DMS114 treated with DMSO at 0.1 percent for 48 hours (cell line): Measurements from ENCODE around the gene CD33.

Source experiments
- DNase-seq: peaks from one replicate; lab custom pipeline; 2025; ENCODE audit not compliant: unreplicated experiment; lab: John Stamatoyannopoulos, UW

CD33 gene

DNA sequence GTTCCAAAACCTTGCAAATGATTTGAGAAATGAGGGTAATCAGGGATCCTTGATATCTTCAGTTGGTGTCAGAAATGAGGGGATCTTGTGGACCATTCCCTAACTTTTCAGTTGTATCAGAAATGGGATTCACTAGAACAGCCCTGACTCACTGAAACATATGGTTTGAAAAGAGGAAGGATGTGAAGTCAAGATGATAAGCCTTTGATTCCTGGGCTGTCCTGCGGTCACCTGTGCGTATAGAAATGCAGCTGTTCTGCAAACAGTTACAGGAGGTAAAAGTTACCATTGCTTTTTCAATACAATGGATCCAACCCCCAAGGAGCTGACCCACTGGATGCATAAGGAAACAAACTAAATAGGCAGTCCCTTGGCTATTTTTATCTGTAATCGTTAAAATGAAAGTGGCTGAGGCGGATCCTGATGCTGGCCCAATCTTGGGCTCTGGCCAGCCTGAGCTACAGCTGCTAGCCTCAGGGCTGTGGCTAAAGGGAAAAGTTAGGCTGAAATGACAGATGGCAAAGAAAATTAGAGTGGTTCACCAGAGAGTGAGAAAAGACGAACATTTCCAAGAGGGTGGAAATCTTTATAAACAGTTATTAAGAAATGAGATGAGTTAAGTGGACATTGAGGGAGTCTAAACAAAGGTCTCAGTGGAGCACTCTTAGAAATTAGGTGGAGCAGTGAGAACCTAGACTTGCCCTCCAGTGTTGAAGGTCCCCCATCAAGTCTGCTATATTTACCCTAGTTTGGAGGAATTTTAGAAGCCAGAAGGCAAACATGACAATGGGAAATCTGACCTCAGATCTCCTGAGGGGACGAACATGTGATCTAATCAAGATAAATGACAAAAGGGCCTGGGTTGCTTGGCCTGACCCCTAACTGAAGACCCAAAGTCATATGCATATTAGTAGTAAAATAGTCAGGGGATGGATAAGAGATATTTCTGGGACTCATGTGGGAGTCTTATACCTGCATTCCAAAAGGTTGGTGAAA is 33.6 kb downstream of the CD33 start:
- DNase-seq: no peak

DNA sequence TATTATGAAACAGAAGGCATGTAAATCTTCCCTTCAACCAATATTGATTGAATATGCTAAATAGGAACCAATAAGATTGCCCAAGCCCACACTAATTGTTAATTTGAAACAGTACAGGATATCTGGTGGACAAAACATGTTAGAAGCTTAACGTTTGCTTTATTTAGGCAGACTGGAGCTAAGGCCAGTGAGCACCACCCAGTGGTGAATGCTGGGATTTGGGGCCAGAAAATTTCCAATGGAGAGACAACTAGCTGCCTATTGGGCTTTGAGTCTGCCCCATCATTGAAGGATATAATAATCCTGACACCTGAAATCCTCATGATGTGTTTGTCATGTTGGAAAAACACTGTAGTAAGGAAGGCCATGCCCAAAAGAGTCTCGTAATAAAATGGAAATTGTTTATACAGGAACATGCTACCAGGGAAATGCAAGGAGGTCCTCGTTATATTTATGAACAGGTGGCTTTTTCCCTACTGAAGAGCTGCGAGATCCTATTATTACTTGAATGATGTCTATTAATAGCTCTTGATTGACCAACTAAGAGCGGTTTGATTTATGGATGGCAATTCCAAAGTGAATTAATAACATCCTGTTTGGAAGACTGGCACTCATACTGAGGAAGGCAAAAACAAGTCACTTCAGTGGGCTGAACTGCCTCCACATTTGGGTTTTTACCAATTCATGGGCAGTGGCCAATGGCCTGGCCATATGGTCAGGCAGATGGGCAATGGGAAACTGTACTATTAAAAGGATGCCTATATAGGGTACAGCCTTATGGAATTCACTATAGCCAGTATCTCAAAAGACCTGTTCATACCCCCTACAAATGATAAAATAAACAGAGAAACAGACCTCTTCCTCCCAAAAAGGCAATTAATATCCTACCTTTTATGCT is 34.7 kb downstream of the CD33 start:
- DNase-seq: peak; percentile 30

DNA sequence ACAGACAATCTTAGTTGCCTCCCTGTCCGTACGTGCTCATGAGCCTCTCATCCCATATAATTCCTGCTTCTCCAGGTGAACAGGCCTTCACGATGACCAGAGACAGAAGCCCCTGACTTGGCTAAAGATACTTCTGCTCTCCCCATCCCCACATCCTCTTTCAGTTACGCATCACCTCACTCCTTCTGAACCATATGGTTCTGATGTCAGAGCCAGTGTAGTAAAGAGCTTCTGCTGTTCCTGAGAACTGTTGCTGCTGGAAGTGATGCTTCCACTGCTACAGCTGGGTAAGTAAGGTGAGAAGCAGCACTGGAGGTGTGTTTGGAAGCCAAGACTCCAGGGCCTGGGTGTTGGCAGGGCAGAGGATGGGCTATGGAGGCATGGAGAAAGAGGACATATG is 38.9 kb downstream of the CD33 start:
- DNase-seq: no peak

DNA sequence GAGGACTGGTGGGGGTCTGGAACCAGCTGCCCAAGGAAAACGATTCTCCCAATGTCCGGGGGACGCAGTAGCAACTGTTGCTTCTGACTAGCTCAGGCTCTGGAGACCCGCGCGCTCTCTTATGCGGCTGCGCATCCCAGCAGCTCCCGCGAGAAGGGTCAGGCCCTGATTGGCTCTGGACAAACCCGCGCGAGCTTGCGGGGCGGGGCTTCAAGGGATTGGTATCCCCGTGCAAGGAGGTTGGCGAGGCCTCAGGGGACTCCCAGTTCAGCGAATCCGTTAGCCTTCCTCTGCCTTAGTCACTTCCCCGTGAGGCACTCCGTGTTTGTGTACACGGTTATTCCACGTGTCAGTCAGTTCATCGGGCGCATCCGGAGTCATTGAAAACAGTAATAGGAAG is 46.2 kb downstream of the CD33 start:
- no peak for DNase-seq

DNA sequence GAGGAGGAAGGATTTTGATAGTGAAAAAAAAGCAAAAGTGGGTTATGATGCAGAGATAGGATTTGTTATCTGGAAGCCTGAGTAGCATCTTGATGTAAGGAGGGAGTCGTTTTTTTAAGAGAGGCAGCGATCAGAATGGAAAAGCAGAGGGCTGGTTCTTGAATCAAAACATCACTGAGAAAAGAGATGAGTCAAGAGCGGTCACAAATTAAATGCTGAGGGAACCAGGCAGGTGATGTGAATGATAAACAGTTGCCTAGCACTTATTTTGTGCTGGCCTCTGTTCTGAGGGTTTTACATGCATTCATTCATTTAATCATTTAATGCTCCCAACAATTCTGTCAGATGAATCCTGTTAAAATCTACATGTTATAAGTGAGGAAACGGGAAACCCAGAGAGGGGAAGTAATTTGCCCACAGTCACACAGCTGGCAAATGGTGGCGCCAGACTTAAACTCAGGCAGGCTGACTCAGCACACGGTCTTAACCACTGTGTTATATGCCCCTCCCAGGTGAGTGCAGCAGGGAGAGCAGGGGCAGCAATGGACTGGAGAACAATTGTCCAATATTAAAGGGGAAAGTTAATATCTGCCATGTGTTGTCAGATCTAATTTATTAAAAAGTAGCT is 47.4 kb downstream of the CD33 start:
- DNase-seq: no peak

DNA sequence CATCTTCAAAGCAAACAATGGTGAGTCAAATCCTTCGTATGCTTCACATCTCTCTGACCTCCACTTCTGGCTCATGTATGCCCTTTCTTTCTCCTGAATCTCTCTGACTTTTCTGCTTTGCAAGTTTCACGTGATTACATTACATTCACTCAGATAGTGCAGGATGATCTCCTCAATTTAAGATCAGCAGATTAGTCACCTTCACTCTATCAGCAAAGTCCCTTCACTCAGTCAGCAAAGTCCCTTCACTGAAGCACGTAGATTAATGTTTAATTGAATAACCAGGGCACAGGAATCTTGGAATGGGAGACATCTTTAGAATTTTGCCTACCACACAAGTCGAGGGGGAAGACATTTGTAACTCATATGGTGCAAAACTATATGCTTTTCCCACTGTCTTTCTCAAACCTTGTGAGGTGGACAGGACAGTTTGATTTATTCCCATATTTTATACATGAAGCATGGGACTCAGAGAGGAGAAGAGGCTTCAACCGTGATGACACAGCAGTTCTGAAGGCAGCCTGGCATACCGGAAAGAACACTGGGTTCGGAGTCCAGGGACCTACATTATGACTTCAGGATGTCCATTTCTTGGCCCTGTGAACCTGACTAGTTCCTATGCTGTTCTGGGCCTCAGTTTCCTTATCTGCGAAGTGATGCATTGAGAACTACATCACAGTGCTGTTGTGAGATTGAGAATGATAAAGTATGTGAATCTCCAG is 49.3 kb downstream of the CD33 start:
- DNase-seq: no peak

DNA sequence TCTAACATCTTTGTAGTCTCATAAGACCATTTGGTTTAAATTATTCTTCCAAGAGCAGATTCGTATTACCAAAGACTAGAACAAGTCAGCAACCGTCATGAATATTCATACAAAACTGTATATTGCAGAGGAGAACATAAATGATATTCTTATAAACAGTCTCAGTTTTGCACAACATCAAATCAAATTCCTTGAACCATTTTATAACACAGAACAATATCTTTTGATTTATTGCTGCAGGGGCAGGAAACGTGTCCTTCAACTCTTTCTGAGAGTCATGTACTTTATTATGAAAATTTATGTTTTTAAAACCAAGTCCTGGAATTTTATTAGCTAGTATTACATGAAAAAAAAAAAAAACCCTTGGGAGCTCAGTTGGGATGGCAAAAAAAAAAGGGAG is 52.2 kb downstream of the CD33 start:
- DNase-seq: no peak

DNA sequence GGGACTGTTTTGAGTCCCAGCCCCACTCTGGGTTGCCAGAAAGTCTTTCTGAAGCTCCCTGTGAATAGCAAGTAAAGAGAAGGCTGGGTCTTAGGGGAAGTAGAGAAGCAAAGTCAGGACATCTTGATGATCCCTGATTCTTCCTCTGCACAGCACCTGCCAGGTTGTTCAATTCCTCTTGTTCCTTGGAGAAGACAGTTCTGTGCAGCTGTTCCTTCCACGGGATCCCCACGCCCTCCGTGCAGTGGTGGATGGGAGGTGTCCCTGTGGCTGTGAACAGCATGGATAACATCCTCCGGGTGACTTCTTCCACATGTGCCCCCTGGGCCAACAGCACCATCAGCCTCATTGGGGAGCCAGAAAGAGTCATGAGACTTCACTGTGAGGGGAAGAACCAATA is 57.5 kb downstream of the CD33 start:
- no peak for DNase-seq

DNA sequence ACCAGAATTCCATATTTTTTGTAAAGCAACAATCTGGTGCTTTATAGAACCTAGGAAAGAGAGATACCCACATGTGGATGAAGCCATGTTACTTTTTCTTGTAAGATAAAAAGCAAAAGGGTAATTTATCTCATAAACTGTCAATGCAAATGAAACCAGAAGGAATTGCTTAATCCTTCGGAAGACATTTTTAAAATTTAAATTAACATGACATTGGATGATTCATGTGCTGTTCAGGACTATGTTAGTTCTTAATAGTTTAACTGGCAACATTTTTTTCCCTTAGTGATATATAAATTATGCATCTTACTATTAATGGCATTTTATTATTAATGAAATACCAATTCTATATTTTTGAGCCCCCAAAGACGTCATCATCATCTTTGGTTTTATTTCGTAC is 60.8 kb downstream of the CD33 start:
- no peak for DNase-seq
